DMS53 treated with DMSO at 0.1 percent for 48 hours (cell line): ENCODE measurements around the gene SRPRA.
"Not testable (repeated sequence)": the region's sequence is repeated elsewhere in the genome, so short reads cannot be mapped to it uniquely, and the experiment has no call there.

Source experiments
- DNase-seq: peaks from one replicate; lab custom pipeline; 2025; ENCODE audit not compliant: unreplicated experiment; lab: John Stamatoyannopoulos, UW

SRPRA gene

GRCh38 chr11:126282736-126283591, 14.3 kb upstream of the SRPRA start, which contains the start of gene TIRAP:
TIRAP (plus strand) TSS chr11:126283093; CDS start chr11:126290895, 7,802 bp downstream.
- DNase-seq, result peak; percentile 45

- peak; percentile 24 for DNase-seq
Measured at GRCh38 chr11:126282361-126282735, 13.7 kb upstream of the SRPRA start.

GRCh38 chr11:126281666-126282175, 13.0 kb upstream of the SRPRA start:
- no peak for DNase-seq

GRCh38 chr11:126281245-126281644, 12.6 kb upstream of the SRPRA start:
- DNase-seq, result no peak

- no peak for DNase-seq
Measured at GRCh38 chr11:126280595-126280994, 11.9 kb upstream of the SRPRA start.

- DNase-seq, result no peak
Measured at GRCh38 chr11:126279191-126279590, 10.5 kb upstream of the SRPRA start.

- no peak for DNase-seq
Measured at GRCh38 chr11:126277780-126278179, 9.1 kb upstream of the SRPRA start.

GRCh38 chr11:126277322-126277721, 8.6 kb upstream of the SRPRA start:
- no peak for DNase-seq

GRCh38 chr11:126268361-126268707, 361 bp downstream of the SRPRA start:
- no peak for DNase-seq

GRCh38 chr11:126267650-126268049, 1.0 kb downstream of the SRPRA start:
- no peak for DNase-seq

- DNase-seq, result no peak
Measured at GRCh38 chr11:126265811-126266210, 2.9 kb downstream of the SRPRA start.

GRCh38 chr11:126263489-126263888, 5.2 kb downstream of the SRPRA start:
- no peak for DNase-seq

- DNase-seq, result no peak
Measured at GRCh38 chr11:126262216-126262615, 6.5 kb downstream of the SRPRA start.

GRCh38 chr11:126257764-126258163, 10.9 kb downstream of the SRPRA start:
- DNase-seq, result no peak

- DNase-seq, result no peak
Measured at GRCh38 chr11:126257144-126257543, 11.6 kb downstream of the SRPRA start.

- DNase-seq, result no peak
Measured at GRCh38 chr11:126256216-126256615, 12.5 kb downstream of the SRPRA start.

- not testable (repeated sequence) for DNase-seq
Measured at GRCh38 chr11:126255507-126255906, 13.2 kb downstream of the SRPRA start.

GRCh38 chr11:126254819-126255218, 13.9 kb downstream of the SRPRA start:
- DNase-seq, result no peak

GRCh38 chr11:126253265-126253664, 15.4 kb downstream of the SRPRA start:
- no peak for DNase-seq

GRCh38 chr11:126246636-126247035, 22.1 kb downstream of the SRPRA start:
- no peak for DNase-seq

- no peak for DNase-seq
Measured at GRCh38 chr11:126233391-126233790, 35.3 kb downstream of the SRPRA start.

- no peak for DNase-seq
Measured at GRCh38 chr11:126232683-126233082, 36.0 kb downstream of the SRPRA start.
